ENCODE results near the gene RYR2.

RYR2 gene

DNA sequence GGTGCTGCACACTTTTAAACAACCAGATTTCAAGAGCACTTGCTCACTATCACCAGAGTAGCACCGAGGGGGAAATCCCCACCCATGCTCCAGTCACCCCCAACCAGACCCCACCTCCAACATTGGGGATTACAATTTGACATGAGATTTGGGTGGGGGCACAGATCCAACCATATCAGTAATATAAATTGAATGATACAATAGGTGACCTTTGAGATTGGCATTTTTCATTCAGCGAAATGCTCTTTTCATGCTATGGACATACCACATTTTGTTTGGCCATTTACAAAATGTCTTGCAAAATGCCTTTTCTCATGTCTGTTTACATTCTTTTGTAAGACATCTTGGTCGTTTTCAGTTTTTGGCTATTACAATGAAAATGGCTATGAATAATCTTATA, 23.9 kb downstream of the RYR2 start:
- no peak for TF ChIP-seq CTCF (IDR thresholded peaks at IDR 0.05)
- no peak for DNase-seq (ENCODE audit: low spot score)
- H3K4me3 ChIP-seq, result no peak overlapping the region
- no peak overlapping the region for H3K27ac ChIP-seq

GRCh38 chr1:237070519-237070918, 28.5 kb downstream of the RYR2 start:
- no peak overlapping the region for H3K4me3 ChIP-seq
- no peak overlapping the region for H3K27ac ChIP-seq
- no peak for DNase-seq (ENCODE audit: low spot score)
- TF ChIP-seq CTCF (IDR thresholded peaks at IDR 0.05), result no peak

DNA sequence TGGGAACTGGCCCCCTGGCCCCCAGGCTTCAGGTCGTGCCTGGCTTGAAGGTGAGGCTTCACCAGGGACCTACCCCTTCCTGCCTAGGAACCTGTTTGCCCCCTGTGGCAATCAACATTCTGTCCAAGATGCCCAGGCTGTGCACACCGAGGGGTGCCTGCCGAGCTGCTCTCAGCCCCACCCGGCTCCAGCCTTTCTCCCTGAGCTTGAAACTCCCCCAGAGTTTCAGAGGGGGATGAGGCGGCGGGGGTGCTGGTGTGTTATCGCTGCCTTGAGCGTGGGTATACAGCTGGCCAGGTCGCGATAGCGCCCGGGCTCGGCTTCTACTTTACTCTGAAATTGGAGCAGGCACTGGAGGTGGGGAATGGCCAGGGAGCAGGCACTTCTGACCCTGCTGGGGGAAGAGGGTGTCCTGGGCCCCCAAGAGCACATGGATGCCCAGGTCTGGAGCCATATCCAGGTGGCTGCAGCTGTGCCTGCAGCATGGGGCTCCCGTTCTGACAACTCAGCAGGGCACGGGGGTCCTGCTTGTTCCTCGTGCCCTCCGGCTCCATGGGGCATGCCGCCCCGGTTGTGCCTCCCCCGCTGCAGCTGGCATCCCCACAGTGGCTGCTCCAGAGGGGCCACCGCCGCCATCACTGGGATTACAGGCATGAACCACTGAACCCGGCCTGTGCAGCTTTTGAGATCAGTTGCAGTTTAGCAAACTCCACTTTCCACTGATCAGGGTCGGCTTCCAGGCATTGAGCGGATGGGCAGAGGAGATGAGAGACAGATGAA, 29.8 kb downstream of the RYR2 start:
- DNase-seq (ENCODE audit: low spot score), result no peak
- H3K27ac ChIP-seq, result no peak overlapping the region
- no peak overlapping the region for H3K4me3 ChIP-seq
- no peak for TF ChIP-seq CTCF (IDR thresholded peaks at IDR 0.05)

DNA sequence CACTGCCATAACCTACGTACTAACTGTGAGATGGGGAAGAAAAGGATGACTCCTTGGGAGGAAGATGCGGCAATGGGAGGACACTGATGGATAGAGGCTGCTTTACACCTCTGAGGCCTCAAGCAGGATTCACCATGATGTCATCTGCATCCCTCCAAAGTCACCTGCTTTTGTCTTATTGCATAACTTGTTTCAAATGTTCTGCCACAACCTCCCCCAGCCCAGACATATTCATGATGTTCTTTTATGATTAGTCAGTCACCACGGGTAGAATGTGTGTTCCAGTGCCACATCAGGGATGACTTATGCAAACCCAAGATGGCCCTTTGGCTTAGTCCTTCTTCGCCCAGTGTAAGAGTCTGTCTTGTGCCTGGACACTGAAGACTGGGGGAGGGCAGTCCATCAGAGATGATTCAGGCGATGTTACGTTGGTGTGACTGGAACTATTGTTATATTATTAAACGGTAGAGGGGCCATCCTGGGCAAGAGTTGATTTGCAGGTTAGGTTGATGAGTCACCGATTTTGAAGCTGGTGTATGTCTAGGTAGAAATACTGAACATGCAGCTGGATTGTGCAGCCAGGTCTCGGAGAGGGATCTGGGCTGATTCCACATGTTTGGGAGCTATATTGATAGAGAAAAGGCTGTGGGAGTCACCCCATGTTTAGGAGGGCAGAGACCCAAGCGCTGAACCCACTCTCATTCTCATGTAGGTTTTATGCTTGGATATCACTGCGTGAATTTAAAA, 32.6 kb downstream of the RYR2 start:
- Histone ChIP-seq H3K4me3 (no peak overlapping the region), H3K27ac (no peak overlapping the region)
- no peak for TF ChIP-seq CTCF (IDR thresholded peaks at IDR 0.05)
- no peak for DNase-seq (ENCODE audit: low spot score)

GRCh38 chr1:237084341-237085077, 42.5 kb downstream of the RYR2 start:
- no peak for DNase-seq (ENCODE audit: low spot score)
- H3K27ac ChIP-seq, result no peak overlapping the region
- no peak for TF ChIP-seq CTCF (IDR thresholded peaks at IDR 0.05)
- no peak overlapping the region for H3K4me3 ChIP-seq

- no peak for DNase-seq (ENCODE audit: low spot score)
- TF ChIP-seq CTCF (IDR thresholded peaks at IDR 0.05), result no peak
- Histone ChIP-seq H3K27ac (no peak overlapping the region), H3K4me3 (no peak overlapping the region)
Observed at GRCh38 chr1:237091691-237092090, 49.7 kb downstream of the RYR2 start.
